BE2C (cell line): ENCODE data around the gene IARS2.

ENCODE experiments used
- DNase-seq: peaks from one replicate; pipeline ENCODE4 v3.0.0-alpha.2; 2020
- H3K27me3 ChIP-seq: fragments of 250-450 bp; sonication (Bioruptor Pico); 2 replicates; pipeline ENCODE4 v1.5.1; 2020; ENCODE audit warnings: mild to moderate bottlenecking
- H3K36me3 ChIP-seq: fragments of 250-450 bp; sonication (Bioruptor Pico); 2 replicates; pipeline ENCODE4 v1.5.1; 2020; ENCODE audit warnings: mild to moderate bottlenecking
- H3K4me1 ChIP-seq: fragments of 250-450 bp; sonication (Bioruptor Pico); 2 replicates; pipeline ENCODE4 v1.5.1; 2020
- H3K4me3 ChIP-seq: 2 replicates; pipeline ENCODE4 v1.5.1; 2011; ENCODE audit warnings: low read depth, low read length
- H3K9me3 ChIP-seq: fragments of 250-450 bp; sonication (Bioruptor Pico); 2 replicates; pipeline ENCODE4 v1.5.1; 2020
- TF ChIP-seq, protein P1 (sequence below): IDR thresholded peaks from 2 replicates; pipeline ENCODE4 v1.5.1; 2012; ENCODE audit warnings: mild to moderate bottlenecking, low read depth, low read length

The IARS2 gene

DNA sequence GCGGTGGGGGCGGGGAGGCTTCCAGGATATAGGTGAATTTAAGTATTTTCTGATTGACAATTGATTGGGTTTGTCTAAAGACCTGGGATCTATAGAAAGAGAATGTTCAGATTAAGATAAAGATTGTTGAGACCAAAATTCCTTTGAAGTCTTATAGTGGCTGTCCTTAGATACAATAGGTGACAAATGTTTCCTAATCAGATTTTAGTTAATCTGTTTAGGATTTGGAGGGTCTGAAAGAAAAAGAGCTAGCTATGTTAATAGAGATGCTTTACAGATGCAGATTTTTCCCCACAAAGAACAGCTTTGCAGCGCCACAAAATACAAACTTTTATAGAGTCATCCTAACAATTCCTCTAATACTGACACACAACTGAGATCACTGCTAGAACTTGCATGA lies 33.1 kb upstream of the IARS2 start:
- no peak overlapping the region for H3K4me3 ChIP-seq
- DNase-seq: no peak
- peaks cover 12% of the 10 kb centered on the region for H3K36me3 ChIP-seq
- no peaks in the 10 kb centered on the region for H3K27me3 ChIP-seq
- TF ChIP-seq, protein P1, sequence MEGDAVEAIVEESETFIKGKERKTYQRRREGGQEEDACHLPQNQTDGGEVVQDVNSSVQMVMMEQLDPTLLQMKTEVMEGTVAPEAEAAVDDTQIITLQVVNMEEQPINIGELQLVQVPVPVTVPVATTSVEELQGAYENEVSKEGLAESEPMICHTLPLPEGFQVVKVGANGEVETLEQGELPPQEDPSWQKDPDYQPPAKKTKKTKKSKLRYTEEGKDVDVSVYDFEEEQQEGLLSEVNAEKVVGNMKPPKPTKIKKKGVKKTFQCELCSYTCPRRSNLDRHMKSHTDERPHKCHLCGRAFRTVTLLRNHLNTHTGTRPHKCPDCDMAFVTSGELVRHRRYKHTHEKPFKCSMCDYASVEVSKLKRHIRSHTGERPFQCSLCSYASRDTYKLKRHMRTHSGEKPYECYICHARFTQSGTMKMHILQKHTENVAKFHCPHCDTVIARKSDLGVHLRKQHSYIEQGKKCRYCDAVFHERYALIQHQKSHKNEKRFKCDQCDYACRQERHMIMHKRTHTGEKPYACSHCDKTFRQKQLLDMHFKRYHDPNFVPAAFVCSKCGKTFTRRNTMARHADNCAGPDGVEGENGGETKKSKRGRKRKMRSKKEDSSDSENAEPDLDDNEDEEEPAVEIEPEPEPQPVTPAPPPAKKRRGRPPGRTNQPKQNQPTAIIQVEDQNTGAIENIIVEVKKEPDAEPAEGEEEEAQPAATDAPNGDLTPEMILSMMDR: no peak
- no peaks in the 10 kb centered on the region for H3K9me3 ChIP-seq
- H3K4me1 ChIP-seq: no peaks in the 10 kb centered on the region

DNA sequence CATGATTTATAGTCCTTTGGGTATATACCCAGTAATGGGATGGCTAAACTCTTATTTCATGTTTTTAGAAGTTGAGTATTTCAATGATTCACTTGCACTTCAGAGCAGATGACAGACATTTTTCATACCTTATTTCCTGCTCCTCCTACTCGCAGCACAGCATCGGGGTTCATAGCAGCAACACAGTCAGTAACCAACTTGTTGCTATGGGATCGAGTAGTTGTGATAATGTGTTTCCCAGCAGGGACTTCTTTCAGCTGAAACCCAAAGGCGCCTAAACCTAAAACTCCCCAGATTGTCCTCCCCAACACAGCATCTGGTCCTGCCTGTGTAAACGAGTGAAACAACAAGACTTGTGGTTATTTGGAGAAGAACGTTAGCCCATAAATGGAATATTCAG lies 31.3 kb upstream of the IARS2 start:
- no peaks in the 10 kb centered on the region for H3K4me1 ChIP-seq
- H3K9me3 ChIP-seq: no peaks in the 10 kb centered on the region
- no peaks in the 10 kb centered on the region; the same call in 1 of the 2 replicates for H3K27me3 ChIP-seq
- TF ChIP-seq, protein P1: no peak
- H3K36me3 ChIP-seq: peaks cover 19% of the 10 kb centered on the region
- H3K4me3 ChIP-seq: no peak overlapping the region
- no peak for DNase-seq

DNA sequence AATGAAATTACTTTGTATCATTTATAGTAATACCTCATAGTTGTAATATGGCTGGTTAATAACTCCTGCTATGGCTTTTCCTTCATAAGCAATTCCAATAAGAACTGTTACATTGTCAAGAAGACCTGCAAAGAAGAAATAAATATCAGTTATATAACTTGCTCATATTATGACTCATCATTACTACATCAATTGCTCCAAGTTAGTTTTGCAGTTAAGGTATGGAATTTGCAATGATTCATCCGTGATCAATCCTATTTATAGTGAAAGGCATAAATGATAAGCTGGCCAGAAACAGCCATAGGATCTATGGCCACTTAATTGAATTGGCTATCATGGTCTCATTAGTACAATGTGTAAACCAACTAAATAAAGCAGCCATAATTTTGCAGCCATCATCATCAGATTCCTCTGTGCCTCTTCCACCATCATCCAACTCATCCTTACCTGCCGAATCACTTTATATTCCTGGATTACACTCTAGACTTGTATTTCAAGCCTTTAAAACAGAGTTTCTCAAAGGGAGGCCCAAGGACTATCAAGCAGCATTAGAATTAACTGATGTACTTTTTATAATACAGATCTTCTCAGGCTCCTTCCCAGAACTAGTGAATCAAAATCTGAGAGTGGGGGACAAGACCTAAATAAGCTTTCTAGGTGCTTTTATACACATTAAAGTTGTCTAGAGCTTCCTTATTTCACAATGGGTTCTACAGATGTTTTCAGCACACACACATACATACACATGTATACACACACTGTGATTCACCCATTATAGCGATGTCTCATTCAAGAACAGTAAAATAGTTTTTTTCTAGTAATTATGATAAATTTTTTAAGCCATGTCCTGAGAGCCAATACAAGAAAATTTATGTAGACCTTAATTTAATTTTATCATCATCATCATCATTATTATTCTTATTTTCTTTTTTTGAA lies 26.4 kb upstream of the IARS2 start:
- no peaks in the 10 kb centered on the region; the same call in 1 of the 2 replicates for H3K27me3 ChIP-seq
- TF ChIP-seq, protein P1: no peak
- H3K4me3 ChIP-seq: no peak overlapping the region
- H3K36me3 ChIP-seq: peaks cover 26% of the 10 kb centered on the region
- no peaks in the 10 kb centered on the region for H3K4me1 ChIP-seq
- H3K9me3 ChIP-seq: no peaks in the 10 kb centered on the region
- DNase-seq: no peak

DNA sequence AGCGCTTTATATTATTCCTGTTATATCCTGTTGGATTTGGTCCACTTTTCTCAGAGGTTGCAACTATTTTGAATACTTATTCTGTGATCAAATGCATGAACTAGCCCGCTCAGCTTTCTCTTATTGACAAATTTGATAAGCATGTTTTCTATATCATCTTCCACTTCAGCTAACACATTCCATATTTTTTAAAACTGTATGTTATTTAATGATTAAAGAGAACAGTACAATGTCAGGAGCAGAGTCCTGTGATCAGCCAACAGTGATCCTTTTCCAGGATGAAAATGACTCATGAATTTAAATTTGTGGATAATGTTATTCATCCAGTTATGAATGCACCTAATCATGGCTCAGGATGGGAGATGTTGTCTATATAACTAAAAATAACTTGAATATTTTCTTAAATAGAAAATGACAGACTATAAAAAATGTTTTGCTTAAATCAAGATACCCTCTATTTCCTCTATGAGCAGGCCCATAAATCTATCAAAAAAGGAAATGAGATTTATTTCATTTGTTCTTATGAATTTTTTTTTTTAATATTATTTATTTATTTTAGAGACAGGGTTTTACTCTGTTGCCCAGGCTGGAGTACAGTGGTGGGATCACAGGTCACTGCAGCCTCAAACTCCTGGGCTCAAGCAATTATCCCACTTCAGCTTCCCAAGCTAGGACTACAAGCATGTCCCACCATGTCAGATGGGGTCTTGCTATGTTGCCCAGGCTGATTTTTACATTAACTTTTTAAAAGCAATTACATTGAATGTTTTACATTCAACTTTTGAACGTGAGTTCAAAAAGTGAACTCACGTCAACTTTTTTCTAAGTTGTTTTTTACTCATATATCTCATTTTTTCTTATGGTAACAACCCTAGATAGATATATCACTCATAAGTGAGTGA lies 16.8 kb upstream of the IARS2 start:
- Histone ChIP-seq H3K4me1 (no peaks in the 10 kb centered on the region), H3K4me3 (no peak overlapping the region), H3K36me3 (peaks cover 14% of the 10 kb centered on the region), H3K9me3 (no peaks in the 10 kb centered on the region), H3K27me3 (no peaks in the 10 kb centered on the region)
- DNase-seq: no peak
- TF ChIP-seq, protein P1: no peak

DNA sequence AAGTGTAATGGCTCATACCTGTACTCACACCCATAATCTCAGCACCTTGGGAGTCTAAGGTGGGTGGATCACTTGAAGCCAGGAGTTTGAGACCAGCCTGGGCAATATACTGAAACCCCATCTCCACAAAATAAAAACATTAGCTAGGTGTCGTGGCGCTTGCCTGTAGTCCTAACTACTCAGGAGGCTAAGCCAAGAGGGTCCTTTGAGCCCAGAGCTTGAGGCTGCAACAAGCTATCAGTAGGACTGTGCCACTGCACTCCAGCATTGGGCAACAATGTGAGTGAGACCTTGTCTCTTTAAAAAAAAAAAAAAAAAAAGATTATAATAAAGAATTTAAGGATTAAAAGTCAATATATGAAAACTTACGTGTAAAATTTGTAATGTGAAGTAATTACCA lies 16.0 kb upstream of the IARS2 start:
- Histone ChIP-seq H3K36me3 (peaks cover 6% of the 10 kb centered on the region), H3K27me3 (no peaks in the 10 kb centered on the region)
- TF ChIP-seq, protein P1: no peak

More for the DNA sequence above, 16.0 kb upstream of the IARS2 start:
- Histone ChIP-seq H3K4me1 (no peaks in the 10 kb centered on the region), H3K9me3 (no peaks in the 10 kb centered on the region), H3K4me3 (no peak overlapping the region)
- DNase-seq: no peak
